ENCODE results near the gene CSRNP3. TPM values are rescaled to one million over a fixed set of nuclear protein-coding genes. Genes with fewer than 3 reads are reported as not detected.
"Not testable (repeated sequence)": the region's sequence is repeated elsewhere in the genome, so short reads cannot be mapped to it uniquely, and the experiment has no call there.

Gene CSRNP3
- total and polyA plus RNA-seq, 8 donors, result under 0.01 to 9.9 (median 0.58) TPM; not detected in 1

GRCh38 chr2:165660361-165660760 is 190.9 kb downstream of the CSRNP3 start:
- intact Hi-C loops (cut with DNase I; ENCODE audit: low total_unique reads), result no loop called here
- Histone ChIP-seq H3K4me3 (no peak overlapping the region), H3K27ac (no peak overlapping the region), H3K4me1 (no peaks in the 10 kb centered on the region), H3K36me3 (no peaks in the 10 kb centered on the region), H3K9me3 (no peaks in the 10 kb centered on the region), H3K27me3 (no peaks in the 10 kb centered on the region)
- no peak for DNase-seq
- WGBS, 5 donors, result 75 to 86% (median 80%) methylated on average over 3 of the region's 3 CpGs
- TF ChIP-seq POLR2AphosphoS5 (IDR thresholded peaks at IDR 0.05) (no peak), EP300 (IDR thresholded peaks at IDR 0.05) (no peak), POLR2A (IDR thresholded peaks at IDR 0.05) (no peak), CTCF (IDR thresholded peaks at IDR 0.05) (no peak)

GRCh38 chr2:165662720-165663119 is 193.2 kb downstream of the CSRNP3 start:
- Histone ChIP-seq H3K27me3 (no peaks in the 10 kb centered on the region), H3K9me3 (no peaks in the 10 kb centered on the region), H3K4me3 (no peak overlapping the region), H3K4me1 (no peaks in the 10 kb centered on the region), H3K27ac (no peak overlapping the region), H3K36me3 (no peaks in the 10 kb centered on the region)
- TF ChIP-seq POLR2A (IDR thresholded peaks at IDR 0.05), result no peak
- no peak for TF ChIP-seq EP300 (IDR thresholded peaks at IDR 0.05)
- TF ChIP-seq CTCF (IDR thresholded peaks at IDR 0.05), result no peak
- no peak for TF ChIP-seq POLR2AphosphoS5 (IDR thresholded peaks at IDR 0.05)
- intact Hi-C loops (cut with DNase I; ENCODE audit: low total_unique reads), result no loop called here
- DNase-seq, result no peak

- 46 to 99% (median 69%) methylated on average over 2 of the region's 2 CpGs for WGBS, 5 donors
- no peak overlapping the region for H3K27ac ChIP-seq
- intact Hi-C loops (cut with DNase I; ENCODE audit: low total_unique reads), result no loop called here
- no peak overlapping the region for H3K4me3 ChIP-seq
- no peak for TF ChIP-seq CTCF (IDR thresholded peaks at IDR 0.05)
- no peak for TF ChIP-seq EP300 (IDR thresholded peaks at IDR 0.05)
- TF ChIP-seq POLR2A (IDR thresholded peaks at IDR 0.05), result no peak
- TF ChIP-seq POLR2AphosphoS5 (IDR thresholded peaks at IDR 0.05), result no peak
- H3K9me3 ChIP-seq, result no peaks in the 10 kb centered on the region
- H3K27me3 ChIP-seq, result no peaks in the 10 kb centered on the region
- H3K36me3 ChIP-seq, result no peaks in the 10 kb centered on the region
- no peak for DNase-seq
- no peaks in the 10 kb centered on the region for H3K4me1 ChIP-seq
These were observed 196.1 kb downstream of the CSRNP3 start for GRCh38 chr2:165665614-165666013.

- H3K27me3 ChIP-seq; H3K9me3 ChIP-seq; DNase-seq; H3K4me3 ChIP-seq; intact Hi-C loops (cut with DNase I; ENCODE audit: low total_unique reads); H3K27ac ChIP-seq; H3K36me3 ChIP-seq; H3K4me1 ChIP-seq: not testable (repeated sequence)
These were observed 196.6 kb downstream of the CSRNP3 start for GRCh38 chr2:165666073-165666472.

GRCh38 chr2:165666605-165667004 is 197.1 kb downstream of the CSRNP3 start:
- intact Hi-C loops (cut with DNase I; ENCODE audit: low total_unique reads), result no loop called here
- TF ChIP-seq POLR2AphosphoS5 (IDR thresholded peaks at IDR 0.05) (no peak), CTCF (IDR thresholded peaks at IDR 0.05) (no peak), EP300 (IDR thresholded peaks at IDR 0.05) (no peak), POLR2A (IDR thresholded peaks at IDR 0.05) (no peak)
- Histone ChIP-seq H3K4me1 (no peaks in the 10 kb centered on the region), H3K36me3 (no peaks in the 10 kb centered on the region), H3K9me3 (no peaks in the 10 kb centered on the region), H3K27ac (no peak overlapping the region), H3K4me3 (no peak overlapping the region), H3K27me3 (no peaks in the 10 kb centered on the region)
- WGBS, 5 donors, result 92 to 96% (median 94%) methylated on average over 2 of the region's 2 CpGs
- DNase-seq, result no peak

All from stomach (tissue), 9 donors.